Measurements from ENCODE around the gene DNAAF2. TPM values are rescaled to one million over a fixed set of nuclear protein-coding genes. Genes with fewer than 3 reads are reported as not detected.

Gene DNAAF2
- total RNA-seq, 2 donors from 2014 or later: 18.5 to 19.7 TPM

DNA sequence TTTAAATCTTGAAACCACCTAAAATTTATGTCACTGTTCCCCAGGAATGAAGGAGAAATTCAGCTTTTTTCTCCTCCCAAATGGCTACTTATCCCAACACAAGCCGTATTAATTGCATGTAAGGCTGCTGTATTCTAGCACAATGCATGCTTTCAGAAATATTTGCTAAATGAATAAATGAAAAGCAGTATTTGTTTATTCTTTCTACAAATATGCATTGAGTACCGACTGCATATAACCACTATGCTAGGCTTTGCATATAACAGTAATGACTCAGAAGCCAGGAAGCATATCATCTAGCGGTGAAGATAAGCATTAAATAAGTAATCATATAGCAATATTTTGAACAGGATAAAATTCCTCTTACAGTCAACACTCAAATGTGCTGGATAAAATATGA lies 42.0 kb downstream of the DNAAF2 start:
- Mint-ChIP-seq H3K36me3 (ENCODE audit: low read depth) (no peaks in the 10 kb centered on the region), H3K4me3 (no peak overlapping the region), H3K9me3 (no peaks in the 10 kb centered on the region), H3K27ac (no peak overlapping the region), H3K27me3 (ENCODE audit: insufficient read depth) (peaks cover 7% of the 10 kb centered on the region), H3K4me1 (peaks cover 5% of the 10 kb centered on the region)
- Histone ChIP-seq H3K9me3 (ENCODE audit: control insufficient read depth, low read length) (no peaks in the 10 kb centered on the region), H3K36me3 (ENCODE audit: control insufficient read depth, insufficient read depth, low read length) (no peaks in the 10 kb centered on the region), H3K4me3 (ENCODE audit: low read length) (no peak overlapping the region), H3K4me1 (ENCODE audit: control insufficient read depth, insufficient read depth, low read length) (no peaks in the 10 kb centered on the region), H3K27me3 (ENCODE audit: control insufficient read depth, insufficient read depth, low read length, poor library complexity, severe bottlenecking) (no peaks in the 10 kb centered on the region), H3K27ac (ENCODE audit: low read depth, low read length) (no peak overlapping the region), H3K9ac (ENCODE audit: extremely low read depth, low read length, poor library complexity, severe bottlenecking) (no peak overlapping the region)
- DNase-seq: no peak
- WGBS, 2 experiments (ENCODE audit: insufficient coverage in 1 of 2, insufficient read length in 1 of 2): 97% methylated on average over 3 of the region's 3 CpGs; no CpG with 5 or more reads in 1 of the 2 experiments
- TF ChIP-seq, protein P1, sequence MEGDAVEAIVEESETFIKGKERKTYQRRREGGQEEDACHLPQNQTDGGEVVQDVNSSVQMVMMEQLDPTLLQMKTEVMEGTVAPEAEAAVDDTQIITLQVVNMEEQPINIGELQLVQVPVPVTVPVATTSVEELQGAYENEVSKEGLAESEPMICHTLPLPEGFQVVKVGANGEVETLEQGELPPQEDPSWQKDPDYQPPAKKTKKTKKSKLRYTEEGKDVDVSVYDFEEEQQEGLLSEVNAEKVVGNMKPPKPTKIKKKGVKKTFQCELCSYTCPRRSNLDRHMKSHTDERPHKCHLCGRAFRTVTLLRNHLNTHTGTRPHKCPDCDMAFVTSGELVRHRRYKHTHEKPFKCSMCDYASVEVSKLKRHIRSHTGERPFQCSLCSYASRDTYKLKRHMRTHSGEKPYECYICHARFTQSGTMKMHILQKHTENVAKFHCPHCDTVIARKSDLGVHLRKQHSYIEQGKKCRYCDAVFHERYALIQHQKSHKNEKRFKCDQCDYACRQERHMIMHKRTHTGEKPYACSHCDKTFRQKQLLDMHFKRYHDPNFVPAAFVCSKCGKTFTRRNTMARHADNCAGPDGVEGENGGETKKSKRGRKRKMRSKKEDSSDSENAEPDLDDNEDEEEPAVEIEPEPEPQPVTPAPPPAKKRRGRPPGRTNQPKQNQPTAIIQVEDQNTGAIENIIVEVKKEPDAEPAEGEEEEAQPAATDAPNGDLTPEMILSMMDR (conservative IDR thresholded peaks at IDR 0.05): no peak

DNA sequence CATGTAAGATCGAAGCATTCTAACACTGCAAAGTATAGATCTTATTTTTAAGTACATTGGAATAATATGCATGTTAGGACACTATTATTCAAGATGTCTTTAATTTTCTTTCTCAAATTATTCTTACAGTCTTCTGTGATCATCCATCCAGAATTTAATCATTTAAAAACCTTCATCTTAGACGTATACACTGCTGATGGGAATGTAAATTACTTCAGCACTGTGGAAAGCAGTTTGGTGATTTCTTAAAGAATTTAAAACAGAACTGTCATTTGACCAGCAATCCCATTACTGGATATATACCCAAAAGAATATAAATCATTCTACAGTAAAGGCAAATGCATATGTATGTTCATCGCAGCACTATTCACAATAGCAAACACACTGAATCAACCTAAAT lies 45.7 kb downstream of the DNAAF2 start:
- Mint-ChIP-seq H3K27me3 (ENCODE audit: insufficient read depth) (no peaks in the 10 kb centered on the region), H3K4me1 (peaks cover 3% of the 10 kb centered on the region), H3K4me3 (no peak overlapping the region), H3K36me3 (ENCODE audit: low read depth) (peaks cover 16% of the 10 kb centered on the region), H3K9me3 (no peaks in the 10 kb centered on the region), H3K27ac (no peak overlapping the region)
- no peak for DNase-seq
- H3K27me3 ChIP-seq (ENCODE audit: control insufficient read depth, insufficient read depth, low read length, poor library complexity, severe bottlenecking): no peaks in the 10 kb centered on the region
- no peak overlapping the region for H3K27ac ChIP-seq (ENCODE audit: low read depth, low read length)
- TF ChIP-seq, protein P1 (conservative IDR thresholded peaks at IDR 0.05): no peak
- WGBS, 2 experiments (ENCODE audit: insufficient coverage in 1 of 2, insufficient read length in 1 of 2): 80 to 94% methylated on average over 1 to 2 of the region's 3 CpGs
- H3K4me3 ChIP-seq (ENCODE audit: low read length): no peak overlapping the region
- H3K9me3 ChIP-seq (ENCODE audit: control insufficient read depth, low read length): no peaks in the 10 kb centered on the region
- peaks cover 6% of the 10 kb centered on the region for H3K36me3 ChIP-seq (ENCODE audit: control insufficient read depth, insufficient read depth, low read length)
- H3K4me1 ChIP-seq (ENCODE audit: control insufficient read depth, insufficient read depth, low read length): no peaks in the 10 kb centered on the region
- no peak overlapping the region for H3K9ac ChIP-seq (ENCODE audit: extremely low read depth, low read length, poor library complexity, severe bottlenecking)

DNA sequence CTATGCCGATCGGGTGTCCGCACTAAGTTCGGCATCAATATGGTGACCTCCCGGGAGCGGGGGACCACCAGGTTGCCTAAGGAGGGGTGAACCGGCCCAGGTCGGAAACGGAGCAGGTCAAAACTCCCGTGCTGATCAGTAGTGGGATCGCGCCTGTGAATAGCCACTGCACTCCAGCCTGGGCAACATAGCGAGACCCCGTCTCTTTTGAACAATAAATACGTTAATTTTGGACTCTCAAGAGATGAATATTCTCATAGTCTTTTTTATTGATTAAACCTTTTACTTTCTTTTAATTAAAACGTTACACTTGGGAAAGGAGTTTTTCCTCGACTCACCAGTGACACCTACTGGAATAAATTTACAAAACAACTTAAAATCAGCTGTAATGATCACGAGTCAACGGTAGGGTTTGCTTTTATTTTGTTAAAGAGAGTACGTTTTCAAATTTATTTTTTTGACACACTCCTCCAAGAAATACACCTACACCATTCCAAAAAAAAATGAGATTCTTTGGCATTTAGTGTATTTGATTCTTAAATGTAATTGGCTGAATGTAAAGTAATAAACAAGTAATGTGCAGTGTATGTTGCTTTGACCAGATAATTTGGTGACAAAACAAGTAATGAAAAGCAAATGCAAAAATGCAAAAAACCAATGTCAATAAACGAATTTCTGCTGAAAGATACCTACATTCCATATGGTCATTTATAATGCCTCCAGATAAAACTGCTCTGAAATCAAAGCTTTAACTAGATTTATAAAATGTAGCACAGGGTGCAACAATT lies 48.2 kb downstream of the DNAAF2 start:
- H3K4me1 ChIP-seq (ENCODE audit: control insufficient read depth, insufficient read depth, low read length): no peaks in the 10 kb centered on the region
- Mint-ChIP-seq H3K27ac (peak overlapping the region; percentile 100), H3K4me1 (peaks cover 22% of the 10 kb centered on the region), H3K4me3 (peak overlapping the region; percentile 100), H3K9me3 (no peaks in the 10 kb centered on the region), H3K36me3 (ENCODE audit: low read depth) (peaks cover 40% of the 10 kb centered on the region), H3K27me3 (ENCODE audit: insufficient read depth) (no peaks in the 10 kb centered on the region)
- no peak overlapping the region for H3K9ac ChIP-seq (ENCODE audit: extremely low read depth, low read length, poor library complexity, severe bottlenecking)
- H3K36me3 ChIP-seq (ENCODE audit: control insufficient read depth, insufficient read depth, low read length): peaks cover 31% of the 10 kb centered on the region
- H3K27ac ChIP-seq (ENCODE audit: low read depth, low read length): peak overlapping the region; percentile 39
- H3K4me3 ChIP-seq (ENCODE audit: low read length): peak overlapping the region; percentile 91
- DNase-seq: peak; percentile 72
- no peaks in the 10 kb centered on the region for H3K9me3 ChIP-seq (ENCODE audit: control insufficient read depth, low read length)
- TF ChIP-seq, protein P1 (conservative IDR thresholded peaks at IDR 0.05): peak; percentile 95
- 0 to 5% methylated on average over 1 to 7 of the region's 21 CpGs for WGBS, 2 experiments (ENCODE audit: insufficient coverage in 1 of 2, insufficient read length in 1 of 2)
- H3K27me3 ChIP-seq (ENCODE audit: control insufficient read depth, insufficient read depth, low read length, poor library complexity, severe bottlenecking): no peaks in the 10 kb centered on the region

Measured in endodermal cell (in vitro differentiated cells).